ENCODE data around the gene RSPH10B2.
"Not testable (repeated sequence)": the region's sequence is repeated elsewhere in the genome, so short reads cannot be mapped to it uniquely, and the experiment has no call there.

The RSPH10B2 gene

DNA sequence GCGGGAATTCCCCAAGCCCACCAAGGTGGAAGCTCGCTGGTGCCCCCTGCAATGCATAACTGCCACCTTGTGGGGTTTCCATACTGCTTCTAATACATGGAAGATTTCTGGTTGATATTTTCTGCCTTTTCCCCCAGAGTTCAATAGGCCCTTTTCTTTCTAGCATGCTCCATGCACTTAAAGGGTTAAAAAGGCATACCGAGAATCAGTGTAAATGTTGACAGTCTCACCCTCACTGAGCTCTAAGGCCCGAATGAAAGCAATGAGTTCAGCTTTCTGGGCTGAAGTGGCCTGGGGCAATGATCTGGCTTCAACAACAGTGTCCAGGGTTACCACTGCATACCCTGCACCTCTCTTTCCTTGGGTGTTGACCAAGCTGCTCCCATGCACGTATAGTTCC is 89.2 kb downstream of the RSPH10B2 start:
- not testable (repeated sequence) for DNase-seq (ENCODE audit: low read depth)

DNA sequence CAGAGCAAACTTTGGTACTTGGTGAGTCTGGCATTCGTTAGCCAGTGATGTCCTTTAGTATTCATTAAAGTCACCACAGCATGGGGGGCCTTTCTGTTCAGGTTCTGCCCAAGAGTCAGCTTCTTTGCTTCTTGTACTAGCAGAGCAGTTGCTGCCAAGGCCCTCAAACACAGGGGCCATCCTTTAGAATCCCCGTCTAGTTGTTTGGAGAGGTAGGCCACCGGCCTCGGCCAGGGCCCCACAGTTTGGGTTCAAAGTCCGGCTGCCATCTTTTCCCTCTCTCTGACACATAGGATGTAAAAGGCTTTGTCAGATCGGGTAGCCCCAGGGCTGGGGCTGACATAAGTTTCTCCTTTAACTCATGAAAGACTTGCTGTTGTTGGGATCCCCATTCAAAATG is 89.8 kb downstream of the RSPH10B2 start:
- not testable (repeated sequence) for DNase-seq (ENCODE audit: low read depth)

DNA sequence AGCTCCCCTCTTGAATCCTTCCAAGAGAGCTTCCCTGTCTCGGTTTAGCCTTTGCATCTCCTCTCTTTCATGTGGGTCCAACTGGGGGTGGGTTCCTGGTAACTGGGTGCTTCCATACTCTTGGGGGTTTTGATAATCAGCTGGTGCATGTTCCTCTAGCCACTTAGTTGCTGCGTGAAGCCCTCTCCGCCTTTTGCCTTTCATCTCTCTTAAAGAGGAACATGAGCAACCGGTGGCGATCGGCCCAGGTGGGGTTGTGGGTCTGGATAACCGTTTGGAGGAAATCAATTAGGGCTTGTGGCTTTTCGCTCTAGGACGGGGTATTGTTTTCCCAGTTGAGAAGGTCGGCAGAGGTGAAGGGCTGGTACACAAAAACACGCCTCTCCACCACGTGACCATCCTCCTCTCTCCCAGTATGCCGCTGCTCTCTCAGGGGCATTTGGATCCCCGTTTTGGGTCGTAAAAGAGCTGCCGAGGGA is 92.1 kb downstream of the RSPH10B2 start:
- not testable (repeated sequence) for DNase-seq (ENCODE audit: low read depth)

DNA sequence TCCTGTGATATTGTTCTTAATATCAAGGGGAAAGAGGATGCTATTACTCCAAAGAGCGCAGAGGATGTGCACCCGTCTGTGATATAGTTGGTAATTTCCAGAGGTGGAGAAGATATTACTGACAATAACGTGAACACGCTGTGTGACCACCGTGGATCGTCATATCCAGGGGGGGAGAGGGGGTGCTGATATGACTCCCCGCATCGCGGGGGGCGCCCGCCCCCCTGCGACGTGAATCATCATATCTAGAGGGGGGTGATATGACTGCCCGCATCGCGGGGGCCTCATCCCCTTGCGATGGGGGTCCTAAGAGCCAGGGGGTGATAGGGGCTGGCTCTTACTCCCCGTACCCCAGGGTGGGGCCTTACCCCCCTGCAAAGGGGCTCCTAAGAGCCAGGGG is 93.8 kb downstream of the RSPH10B2 start:
- DNase-seq (ENCODE audit: low read depth) = not testable (repeated sequence)
